IMR-90 (cell line): ENCODE measurements around the gene ARID5A.

ENCODE experiments used
- FOS ChIP-seq: fragments of 150-350 bp; IDR thresholded peaks from 2 replicates; pipeline ENCODE4 v1.6.1; 2016; ENCODE audit warnings: low read depth, low read length
- MAFK ChIP-seq: IDR thresholded peaks from 2 replicates; pipeline ENCODE4 v1.6.1; 2012; ENCODE audit warnings: low read depth, low read length, improper control_type of control experiment
- MXI1 ChIP-seq: IDR thresholded peaks from 2 replicates; pipeline ENCODE4 v1.6.1; 2012; ENCODE audit warnings: low read depth, mild to moderate bottlenecking, low read length, moderate library complexity, borderline replicate concordance
- POLR2A ChIP-seq: IDR thresholded peaks from 2 replicates; pipeline ENCODE4 v1.6.1; 2012; ENCODE audit warnings: mild to moderate bottlenecking, low read depth, low read length
- RAD21 ChIP-seq: IDR thresholded peaks from 2 replicates; pipeline ENCODE4 v1.6.1; 2012; ENCODE audit warnings: low read length, improper control_type of control experiment
- USF2 ChIP-seq: fragments of 150-350 bp; IDR thresholded peaks from 2 replicates; pipeline ENCODE4 v1.6.1; 2017; ENCODE audit warnings: mild to moderate bottlenecking, antibody characterized with exemption, low read length, low read depth
- TF ChIP-seq, protein P1 (sequence below): conservative IDR thresholded peaks from 2 replicates; pipeline ENCODE4 v1.5.1; 2012; ENCODE audit warnings: mild to moderate bottlenecking, low read depth, low read length, improper control_type of control experiment
- TF ChIP-seq, protein P2 (sequence below): fragments of 150-350 bp; IDR thresholded peaks from 2 replicates; pipeline ENCODE4 v1.6.1; 2016; ENCODE audit warnings: low read depth, mild to moderate bottlenecking, low read length, moderate library complexity, borderline replicate concordance

- TF ChIP-seq, protein P1, sequence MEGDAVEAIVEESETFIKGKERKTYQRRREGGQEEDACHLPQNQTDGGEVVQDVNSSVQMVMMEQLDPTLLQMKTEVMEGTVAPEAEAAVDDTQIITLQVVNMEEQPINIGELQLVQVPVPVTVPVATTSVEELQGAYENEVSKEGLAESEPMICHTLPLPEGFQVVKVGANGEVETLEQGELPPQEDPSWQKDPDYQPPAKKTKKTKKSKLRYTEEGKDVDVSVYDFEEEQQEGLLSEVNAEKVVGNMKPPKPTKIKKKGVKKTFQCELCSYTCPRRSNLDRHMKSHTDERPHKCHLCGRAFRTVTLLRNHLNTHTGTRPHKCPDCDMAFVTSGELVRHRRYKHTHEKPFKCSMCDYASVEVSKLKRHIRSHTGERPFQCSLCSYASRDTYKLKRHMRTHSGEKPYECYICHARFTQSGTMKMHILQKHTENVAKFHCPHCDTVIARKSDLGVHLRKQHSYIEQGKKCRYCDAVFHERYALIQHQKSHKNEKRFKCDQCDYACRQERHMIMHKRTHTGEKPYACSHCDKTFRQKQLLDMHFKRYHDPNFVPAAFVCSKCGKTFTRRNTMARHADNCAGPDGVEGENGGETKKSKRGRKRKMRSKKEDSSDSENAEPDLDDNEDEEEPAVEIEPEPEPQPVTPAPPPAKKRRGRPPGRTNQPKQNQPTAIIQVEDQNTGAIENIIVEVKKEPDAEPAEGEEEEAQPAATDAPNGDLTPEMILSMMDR, result no peak
- TF ChIP-seq POLR2A (no peak), RAD21 (no peak), MXI1 (no peak), FOS (no peak), USF2 (no peak), MAFK (no peak)
- TF ChIP-seq, protein P2, sequence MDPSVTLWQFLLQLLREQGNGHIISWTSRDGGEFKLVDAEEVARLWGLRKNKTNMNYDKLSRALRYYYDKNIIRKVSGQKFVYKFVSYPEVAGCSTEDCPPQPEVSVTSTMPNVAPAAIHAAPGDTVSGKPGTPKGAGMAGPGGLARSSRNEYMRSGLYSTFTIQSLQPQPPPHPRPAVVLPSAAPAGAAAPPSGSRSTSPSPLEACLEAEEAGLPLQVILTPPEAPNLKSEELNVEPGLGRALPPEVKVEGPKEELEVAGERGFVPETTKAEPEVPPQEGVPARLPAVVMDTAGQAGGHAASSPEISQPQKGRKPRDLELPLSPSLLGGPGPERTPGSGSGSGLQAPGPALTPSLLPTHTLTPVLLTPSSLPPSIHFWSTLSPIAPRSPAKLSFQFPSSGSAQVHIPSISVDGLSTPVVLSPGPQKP, result no peak
Observed at GRCh38 chr2:96503637-96504243, 32.8 kb upstream of the ARID5A start.
